HG03103 (cell line): ENCODE results near the gene MT1M.
"Not testable (repeated sequence)": the region's sequence is repeated elsewhere in the genome, so short reads cannot be mapped to it uniquely, and the experiment has no call there.

ENCODE experiments used
- ATAC-seq: cut with Tn5 transposase; IDR thresholded peaks from one replicate; pipeline ENCODE4 v1.9.1; 2021; ENCODE audit warnings: low read depth; ENCODE audit not compliant: unreplicated experiment

Gene MT1M

DNA sequence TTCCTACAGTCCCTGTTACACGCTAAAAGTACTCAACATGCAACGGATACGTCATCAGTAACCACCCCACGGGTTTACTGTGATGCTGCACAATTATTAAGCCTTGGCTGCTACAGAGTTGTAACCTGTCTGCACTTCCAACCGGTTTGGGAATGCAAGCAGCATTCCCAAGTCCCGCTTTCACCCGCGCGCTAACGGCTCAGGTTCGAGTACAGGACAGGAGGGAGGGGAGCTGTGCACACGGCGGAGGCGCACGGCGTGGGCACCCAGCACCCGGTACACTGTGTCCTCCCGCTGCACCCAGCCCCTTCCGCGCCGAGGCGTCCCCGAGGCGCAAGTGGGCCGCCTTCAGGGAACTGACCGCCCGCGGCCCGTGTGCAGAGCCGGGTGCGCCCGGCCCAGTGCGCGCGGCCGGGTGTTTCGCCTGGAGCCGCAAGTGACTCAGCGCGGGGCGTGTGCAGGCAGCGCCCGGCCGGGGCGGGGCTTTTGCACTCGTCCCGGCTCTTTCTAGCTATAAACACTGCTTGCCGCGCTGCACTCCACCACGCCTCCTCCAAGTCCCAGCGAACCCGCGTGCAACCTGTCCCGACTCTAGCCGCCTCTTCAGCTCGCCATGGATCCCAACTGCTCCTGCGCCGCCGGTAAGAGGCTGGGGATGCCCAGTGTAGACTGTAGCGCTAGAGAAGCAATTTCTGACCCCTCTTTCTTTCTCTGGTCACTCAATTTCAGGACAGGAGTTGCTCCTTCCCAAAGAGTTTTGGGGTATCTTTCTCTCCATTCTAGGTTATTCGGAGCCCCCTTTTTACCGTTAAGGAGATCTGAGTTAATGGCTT lies 24.2 kb upstream of the MT1M start, which contains the start of gene MT2A:
Gene MT2A (plus strand): TSS at position 542 of the 833 bp plus-strand sequence. CDS start 72 bp downstream, at position 614.
- peak; percentile 74 for ATAC-seq

DNA sequence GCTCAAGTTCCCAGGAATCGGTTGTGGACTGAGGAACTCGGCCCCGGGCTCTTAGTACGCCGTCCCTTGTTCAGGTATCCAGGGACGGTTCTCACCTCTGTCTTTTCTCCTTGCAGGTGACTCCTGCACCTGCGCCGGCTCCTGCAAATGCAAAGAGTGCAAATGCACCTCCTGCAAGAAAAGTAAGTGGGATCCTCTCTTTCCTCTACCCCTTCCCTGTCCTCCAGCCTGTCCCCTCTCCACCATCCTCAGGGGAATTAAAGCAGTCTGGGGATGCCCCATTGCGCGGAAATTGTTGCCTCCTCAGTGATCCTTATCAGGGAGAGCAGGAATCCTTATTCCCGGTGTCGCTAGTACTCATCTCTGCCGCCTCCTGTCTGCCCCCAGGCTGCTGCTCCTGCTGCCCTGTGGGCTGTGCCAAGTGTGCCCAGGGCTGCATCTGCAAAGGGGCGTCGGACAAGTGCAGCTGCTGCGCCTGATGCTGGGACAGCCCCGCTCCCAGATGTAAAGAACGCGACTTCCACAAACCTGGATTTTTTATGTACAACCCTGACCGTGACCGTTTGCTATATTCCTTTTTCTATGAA lies 23.5 kb upstream of the MT1M start:
- no peak for ATAC-seq

DNA sequence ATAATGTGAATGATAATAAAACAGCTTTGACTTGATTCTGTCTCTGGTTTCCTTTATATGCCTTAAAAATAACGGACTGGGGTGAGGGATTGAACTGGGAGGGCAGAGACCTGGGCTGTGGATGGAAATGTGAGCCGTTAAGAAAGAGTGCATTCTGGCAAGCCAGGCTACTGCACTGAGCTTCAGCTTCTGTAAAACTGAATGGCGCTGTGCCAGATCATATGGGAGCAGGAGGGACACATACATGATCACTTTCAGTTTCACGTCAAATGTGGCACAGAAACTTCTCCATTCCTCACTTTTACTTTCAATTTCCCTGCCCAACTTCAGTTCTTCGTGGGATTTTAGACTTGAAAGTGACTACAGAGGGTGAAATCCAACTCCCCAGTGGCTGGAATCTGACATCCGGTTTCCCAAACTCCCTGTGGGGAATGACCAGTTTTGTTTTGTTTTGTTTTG lies 23.0 kb upstream of the MT1M start:
- ATAC-seq, result peak; percentile 41

DNA sequence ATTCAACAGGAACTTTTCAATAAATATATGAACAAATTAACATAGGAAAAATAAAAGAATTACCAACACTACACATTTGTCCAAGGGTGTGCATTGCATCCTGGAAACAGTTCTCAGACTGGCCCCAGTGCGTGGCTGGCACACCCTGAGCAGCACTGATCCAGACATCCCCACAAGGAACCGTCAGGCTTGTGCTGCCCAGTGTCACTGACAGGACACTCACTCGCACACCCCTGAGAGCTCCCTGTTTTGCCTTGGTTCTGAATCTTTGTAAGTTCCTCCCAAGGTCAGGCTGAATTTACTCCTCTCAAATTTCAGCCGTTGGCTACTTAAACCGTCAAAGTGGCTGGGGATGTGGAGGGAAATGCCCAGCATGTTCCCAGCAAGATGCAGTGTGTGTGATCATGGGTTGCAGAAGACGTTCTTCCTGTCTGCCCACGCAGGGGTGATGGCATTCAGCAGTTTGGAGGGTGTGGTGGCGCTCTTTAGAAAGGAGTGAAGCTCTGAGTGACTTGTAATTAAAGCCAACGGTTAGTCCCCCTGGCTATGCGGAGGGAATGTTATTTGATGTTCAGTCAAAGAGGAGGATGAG lies 22.3 kb upstream of the MT1M start:
- no peak for ATAC-seq

DNA sequence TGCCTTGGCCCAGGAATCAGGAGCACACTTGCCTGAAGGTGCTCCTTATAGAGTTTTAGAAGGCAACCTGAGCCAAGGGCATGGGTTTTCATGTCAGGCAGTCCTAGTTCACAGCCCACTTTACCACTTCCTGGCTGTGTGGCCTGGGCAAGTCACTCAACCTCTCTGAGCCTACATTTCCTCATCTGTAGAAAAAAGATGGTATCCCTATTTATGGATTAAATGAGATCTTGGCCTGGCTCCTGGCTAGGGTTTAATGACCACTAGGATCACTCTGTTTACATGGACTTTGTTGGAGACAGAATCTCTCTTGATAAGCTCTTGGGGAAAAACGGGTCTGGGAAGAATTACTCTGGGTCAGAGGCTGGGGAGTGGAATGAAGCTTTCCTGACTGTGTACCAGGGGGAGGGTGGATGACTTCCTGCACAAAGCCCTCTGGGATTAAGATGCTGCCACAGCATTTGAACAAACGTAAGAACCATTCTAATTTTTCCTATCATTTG lies 21.8 kb upstream of the MT1M start:
- no peak for ATAC-seq

DNA sequence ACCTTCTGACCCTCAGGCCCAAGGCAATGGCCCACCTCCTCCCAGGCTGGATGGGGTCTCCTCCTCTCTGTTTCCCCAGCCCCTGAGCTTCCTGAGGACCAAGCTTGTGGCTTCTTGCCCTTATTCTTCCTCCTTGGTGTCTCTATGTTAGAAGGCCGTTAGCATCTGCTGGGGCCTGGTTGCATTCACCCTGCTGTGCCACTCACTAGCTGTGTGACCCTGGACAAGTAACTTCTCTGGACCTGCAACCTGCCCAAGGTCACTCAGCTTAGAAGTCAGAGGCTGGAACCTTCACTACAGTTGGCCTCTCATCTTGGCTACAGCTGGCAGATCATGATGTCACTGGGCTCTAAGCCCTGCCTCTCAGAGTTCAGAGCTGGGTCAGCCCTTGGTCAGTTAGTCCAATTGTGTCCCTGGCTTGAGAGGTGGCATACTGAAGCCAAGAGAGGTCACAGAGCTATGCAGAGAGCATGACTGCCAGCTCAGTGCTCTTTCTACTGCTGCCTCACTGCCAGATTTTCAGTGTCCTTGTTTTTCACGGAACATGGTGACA lies 21.1 kb upstream of the MT1M start:
- no peak for ATAC-seq

DNA sequence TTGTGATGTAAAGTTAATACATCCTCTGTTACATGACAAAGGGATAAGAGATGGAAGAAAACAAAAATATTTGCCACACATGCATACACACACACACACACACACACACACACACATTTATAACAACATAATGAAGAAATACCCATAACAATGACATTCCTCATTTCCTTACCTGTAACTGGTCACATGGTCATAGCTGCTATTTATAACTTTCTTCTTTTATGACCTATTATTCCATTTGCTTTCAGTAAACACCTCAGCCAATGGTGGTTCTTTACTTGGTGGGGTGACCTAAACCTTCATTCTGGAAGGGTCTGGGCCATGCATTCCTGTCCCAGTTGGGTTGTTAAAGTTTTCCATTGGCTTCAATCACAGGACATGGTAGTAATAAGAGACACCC lies 18.8 kb upstream of the MT1M start:
- ATAC-seq, result no peak

DNA sequence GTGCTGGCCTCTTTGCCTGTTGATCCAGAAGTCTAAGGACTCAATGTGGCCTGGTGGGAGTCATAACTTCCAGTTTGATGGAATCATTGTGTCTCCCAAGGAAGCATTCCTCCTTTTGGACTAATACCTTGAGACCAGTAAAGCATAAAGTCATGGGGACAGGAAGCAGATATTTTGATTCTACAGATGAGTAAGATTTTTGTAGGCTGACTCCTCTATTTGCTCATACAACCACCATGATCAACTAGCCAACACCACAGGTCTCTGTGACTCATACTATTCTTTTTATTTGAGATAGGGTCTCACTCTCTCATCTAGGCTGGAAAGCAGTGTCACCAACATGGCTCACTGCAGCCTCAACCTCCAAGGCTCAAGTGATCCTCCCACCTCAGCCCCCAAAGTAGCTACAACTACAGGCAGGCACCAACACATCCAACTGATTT lies 17.9 kb upstream of the MT1M start:
- no peak for ATAC-seq

DNA sequence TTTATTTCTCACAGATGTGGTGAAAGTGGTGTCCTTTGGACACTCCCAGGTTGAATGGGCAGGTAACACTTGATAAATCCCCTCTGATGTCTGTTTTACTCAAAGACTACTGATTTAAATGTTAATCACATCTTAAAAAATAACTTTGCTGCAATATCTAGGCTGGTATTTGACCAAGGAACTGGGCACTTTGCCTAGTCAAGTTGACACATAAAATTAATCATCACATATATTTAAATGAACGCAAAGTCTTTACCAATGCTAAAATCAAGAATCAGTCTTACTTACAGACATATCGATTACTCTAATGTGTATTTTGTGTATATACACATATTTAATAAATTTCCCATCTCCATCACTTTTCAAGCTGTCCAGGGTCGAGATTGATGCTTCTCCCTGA lies 17.1 kb upstream of the MT1M start:
- ATAC-seq, result no peak

DNA sequence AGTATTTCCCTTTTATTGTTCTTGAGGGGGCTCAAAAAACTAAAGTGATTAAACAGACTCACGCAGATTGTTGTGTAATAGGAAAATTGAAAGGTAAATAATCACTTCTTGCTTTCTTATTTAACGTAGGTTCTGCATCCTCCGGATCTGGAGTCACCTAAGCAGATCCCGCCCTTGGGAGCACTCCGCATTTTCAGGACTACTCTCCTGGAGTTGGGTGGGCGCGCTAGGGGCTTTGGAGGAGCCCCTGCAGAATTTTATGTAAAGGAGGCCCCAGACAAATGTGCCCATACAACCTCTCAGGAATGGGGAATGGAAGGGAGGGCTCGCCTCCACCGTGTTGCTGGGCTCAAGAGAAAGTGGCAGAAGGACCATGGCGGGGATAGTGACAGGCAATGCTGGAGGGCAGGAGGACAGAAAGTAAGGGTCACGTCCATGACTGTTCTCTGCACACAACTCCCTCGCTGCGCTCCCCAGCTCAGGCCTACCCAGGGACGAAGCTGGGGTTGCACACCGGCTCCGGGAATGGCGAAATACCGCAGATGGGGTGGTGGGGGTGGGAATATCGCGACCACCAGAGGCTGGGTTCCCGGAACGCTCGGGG lies 15.7 kb upstream of the MT1M start:
- ATAC-seq, result no peak

DNA sequence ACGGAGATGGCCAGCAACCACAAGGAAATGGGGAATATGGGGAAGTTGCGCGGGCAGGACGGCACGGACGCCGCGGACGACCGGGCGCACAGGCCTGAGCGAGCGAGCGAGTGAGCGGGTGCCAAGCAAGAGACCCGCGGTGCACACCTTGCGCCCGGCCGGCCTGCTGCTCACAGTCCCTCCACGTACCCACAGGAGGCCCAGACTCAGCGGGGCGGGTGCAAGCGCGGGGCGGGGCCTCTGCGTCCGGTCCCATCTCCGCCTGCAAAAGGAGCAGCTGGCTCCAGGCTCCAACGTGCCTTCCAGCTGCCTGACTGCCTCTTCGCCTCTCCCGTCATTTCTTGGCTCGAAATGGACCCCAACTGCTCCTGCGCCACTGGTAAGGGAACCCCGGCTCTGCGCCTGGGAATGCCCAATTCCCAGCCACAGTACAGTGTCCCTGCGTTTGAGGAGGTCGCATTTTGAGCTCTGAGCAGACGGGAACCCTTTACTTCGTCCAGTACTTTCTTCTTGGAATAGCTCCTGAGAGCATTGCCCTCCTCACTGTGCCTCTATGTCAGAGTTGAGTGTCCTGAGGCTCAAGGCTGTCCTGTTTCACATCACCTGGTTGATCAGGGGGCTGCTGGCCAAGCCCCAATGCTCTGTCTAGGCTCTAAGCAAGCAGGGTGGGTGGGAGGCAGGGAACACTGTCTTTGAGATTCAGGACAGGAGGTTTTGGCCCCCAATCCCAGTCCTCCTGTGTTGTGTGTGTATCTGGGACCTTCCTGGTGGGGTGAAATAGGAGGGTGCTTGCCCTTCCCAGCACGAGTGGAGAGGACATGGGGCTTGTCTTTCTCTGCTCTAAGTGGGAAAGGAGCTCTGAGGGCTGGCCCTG lies 15.0 kb upstream of the MT1M start:
- ATAC-seq, result no peak

DNA sequence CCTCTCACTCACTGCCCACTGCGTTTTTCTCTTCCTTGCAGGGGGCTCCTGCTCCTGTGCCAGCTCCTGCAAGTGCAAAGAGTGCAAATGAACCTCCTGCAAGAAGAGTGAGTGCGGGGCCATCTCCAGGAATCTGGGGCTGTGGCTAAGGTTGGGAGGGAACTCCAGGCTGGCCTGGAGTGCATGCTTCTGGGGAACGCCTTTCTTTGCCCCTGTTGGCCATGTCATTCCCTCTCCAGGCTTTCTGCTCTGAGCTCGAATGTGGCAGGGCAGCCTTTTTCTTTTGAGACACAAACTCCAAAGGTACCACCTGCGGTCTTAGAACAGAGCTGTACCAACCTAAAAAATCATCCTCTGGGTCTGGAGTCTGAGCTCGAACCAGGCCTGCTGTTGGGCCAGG lies 14.3 kb upstream of the MT1M start:
- ATAC-seq, result no peak

DNA sequence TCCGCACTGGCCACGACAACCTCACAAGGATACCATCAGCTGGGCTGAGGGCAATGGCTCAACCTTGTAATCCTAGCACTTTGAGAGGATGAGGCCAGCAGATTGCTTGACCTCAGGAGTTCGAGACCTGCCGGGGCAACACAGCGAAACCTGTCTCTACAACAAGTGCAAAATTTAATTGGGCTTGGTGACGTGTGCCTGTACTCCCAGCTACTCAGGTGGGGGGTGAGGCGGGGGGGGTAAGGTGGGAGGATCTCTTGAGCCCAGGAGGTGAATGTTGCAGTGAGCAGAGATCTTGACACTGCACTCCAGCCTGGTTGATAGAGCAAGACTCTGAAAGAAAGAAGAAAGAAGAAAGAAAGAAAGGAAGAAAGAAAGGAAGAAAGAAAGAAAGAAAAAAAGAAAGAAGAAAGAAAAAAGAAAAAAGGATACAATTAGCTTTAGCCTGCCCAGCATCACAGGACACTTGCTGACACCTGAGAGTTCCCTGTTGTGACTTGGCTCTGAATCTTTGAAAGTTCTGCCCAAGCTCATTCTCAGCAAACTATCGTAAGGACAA lies 12.0 kb upstream of the MT1M start:
- ATAC-seq, result no peak

DNA sequence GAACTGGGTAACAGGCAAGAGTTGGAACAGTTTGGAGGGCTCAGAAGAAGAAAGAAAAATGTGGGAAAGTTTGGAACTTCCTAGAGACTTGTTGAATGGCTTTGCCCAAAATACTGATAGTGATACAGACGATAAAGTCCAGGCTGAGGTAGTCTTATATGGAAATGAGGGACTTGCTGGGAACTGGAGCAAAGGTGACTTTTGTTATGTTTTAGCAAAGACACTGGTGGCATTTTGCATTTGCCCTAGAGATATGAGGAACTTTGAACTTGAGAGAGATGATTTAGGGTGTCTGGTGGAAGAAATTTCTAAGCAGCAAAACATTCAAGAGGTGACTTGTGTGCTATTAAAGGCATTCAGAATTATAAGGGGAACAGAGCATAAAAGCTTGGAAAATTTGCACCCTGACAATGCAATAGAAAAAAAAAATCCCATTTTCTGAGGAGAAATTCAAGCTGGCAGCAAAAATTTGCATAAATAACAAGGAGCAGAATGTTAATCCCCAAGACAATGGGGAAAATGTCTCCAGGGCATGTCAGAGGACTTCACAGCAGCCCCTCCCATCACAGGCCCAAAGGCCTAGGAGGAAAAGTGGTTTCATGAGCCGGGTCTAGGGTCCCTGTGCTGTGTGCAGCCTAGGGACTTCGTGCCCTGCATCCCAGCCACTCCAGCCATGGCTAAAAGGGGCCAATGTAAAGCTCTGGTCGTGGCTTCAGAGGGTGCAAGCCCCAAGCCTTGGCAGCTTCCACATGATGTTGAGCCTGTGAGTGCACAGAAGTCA lies 10.6 kb upstream of the MT1M start:
- ATAC-seq, result not testable (repeated sequence)

DNA sequence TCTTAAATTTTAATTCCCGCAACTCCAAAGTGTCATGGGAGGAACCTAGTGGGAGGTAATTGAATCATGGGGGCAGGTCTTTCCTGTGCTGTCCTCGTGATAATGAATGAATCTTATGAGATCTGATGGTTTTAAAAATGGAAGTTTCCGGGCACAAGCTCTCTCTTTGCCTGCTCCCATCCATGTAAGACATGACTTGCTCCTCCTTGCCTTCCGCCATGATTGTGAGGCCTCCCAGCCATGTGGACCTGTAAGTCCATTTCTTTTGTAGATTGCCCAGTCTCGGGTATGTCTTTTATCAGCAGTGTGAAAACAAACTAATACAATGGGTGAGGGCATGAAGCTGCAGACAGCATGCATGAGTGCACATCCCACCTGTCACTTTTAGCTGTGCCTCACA lies 9.3 kb upstream of the MT1M start:
- ATAC-seq, result not testable (repeated sequence)

DNA sequence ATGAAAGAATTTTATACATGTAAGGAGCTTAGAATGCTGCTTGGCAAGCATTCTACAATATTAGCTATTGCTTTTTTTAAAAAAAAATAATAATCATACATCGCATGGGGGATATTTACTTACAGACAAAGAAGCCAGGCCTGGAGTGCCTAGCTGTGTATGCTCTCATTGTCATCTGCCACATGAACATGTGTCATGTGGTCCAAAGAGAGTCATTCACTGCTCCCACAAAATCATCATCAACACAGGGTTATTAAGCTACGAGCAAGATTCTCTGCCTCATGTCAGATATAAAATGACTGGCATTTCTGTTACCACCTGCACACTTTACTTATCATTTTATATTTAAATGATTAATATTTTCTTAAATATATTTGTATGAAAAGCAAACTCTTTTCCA lies 8.8 kb upstream of the MT1M start:
- no peak for ATAC-seq

DNA sequence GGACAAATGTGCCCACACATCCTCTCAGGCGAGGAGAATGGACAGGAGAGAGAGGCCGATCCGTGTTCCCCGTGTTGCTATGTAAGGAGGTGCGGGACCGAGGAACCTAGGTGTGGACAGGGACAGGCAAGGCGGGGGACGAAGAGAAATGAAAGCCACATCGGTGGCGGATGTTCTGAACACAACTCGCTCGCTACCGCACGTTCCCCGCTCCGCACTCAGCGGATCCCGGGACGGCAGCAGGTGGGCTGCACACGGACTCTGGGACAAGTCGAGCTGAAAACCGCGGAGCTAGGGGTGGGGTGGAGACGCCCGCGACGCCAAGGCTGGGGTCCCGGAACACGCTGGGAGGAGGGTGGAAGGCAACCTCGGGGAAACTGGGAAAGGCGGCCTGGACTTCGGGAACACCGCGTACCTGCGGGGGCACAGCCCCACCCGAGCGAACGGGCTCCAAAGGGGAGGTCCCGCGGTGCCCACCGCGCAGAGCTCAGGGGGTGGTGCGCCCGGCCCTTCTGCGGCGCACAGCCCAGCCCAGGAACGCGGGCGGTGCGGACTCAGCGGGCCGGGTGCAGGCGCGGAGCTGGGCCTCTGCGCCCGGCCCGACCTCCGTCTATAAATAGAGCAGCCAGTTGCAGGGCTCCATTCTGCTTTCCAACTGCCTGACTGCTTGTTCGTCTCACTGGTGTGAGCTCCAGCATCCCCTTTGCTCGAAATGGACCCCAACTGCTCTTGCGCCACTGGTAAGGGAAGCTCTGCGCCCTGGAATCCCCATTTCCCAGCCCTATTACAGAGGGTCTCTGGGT lies 7.1 kb upstream of the MT1M start, which contains the start of gene MT1E:
Gene MT1E (plus strand): TSS at position 642 of the 803 bp plus-strand sequence. CDS start 71 bp downstream, at position 713.
- no peak for ATAC-seq
